B cell (primary cell): ENCODE results near the gene DNAJC4. TPM values are rescaled to one million over a fixed set of nuclear protein-coding genes. Genes with fewer than 3 reads are reported as not detected.

Source experiments
- ATAC-seq: fragments of 200-7000 bp; cut with Tn5 transposase; one replicate; pipeline ENCODE4 v1.10.0; 2021; ENCODE audit warnings: low read depth, mild to moderate bottlenecking, moderate number of reproducible peaks, moderate library complexity
- CTCF ChIA-PET: fragments of 350-600 bp; sonication (Branson Sonifier 250); formaldehyde crosslinking; loops from one replicate; lab custom pipeline; 2021; ENCODE audit warnings: antibody characterized with exemption, inconsistent platforms; lab: Charles Lee
- POLR2A ChIA-PET: fragments of 350-600 bp; sonication (Branson Sonifier 250); formaldehyde crosslinking; loops from one replicate; lab custom pipeline; 2021; ENCODE audit warnings: antibody characterized with exemption; lab: Charles Lee
- DNase-seq: peaks from one replicate; pipeline ENCODE4 v3.0.0; 2013
- H2AFZ ChIP-seq: 2 replicates; pipeline ENCODE4 v1.6.1; 2012; ENCODE audit warnings: mild to moderate bottlenecking, low read depth, low read length; ENCODE audit not compliant: insufficient read depth, poor library complexity, severe bottlenecking
- H3K27ac ChIP-seq, 2 donors: 1 replicate in 1 of 2; 2 replicates in 1 of 2; pipeline ENCODE4 v1.5.1; 2012 to 2013; ENCODE audit warnings: low read length in 2 of 2, mild to moderate bottlenecking in 2 of 2, moderate library complexity in 1 of 2
- H3K27me3 ChIP-seq, 4 experiments: fragments of 200-600 bp in 1 of 4; sonication (generic) in 1 of 4; replicated peaks in 1 of 4; 1 replicate in 2 of 4; 2 replicates in 2 of 4; pipeline versions ENCODE4 v1.6.1 to v1.7.0; 2013 to 2016; ENCODE audit warnings: low read length in 3 of 4, mild to moderate bottlenecking in 2 of 4, mixed read lengths in 1 of 4, moderate library complexity in 1 of 4; ENCODE audit not compliant: insufficient read depth in 4 of 4, control insufficient read depth in 3 of 4; ENCODE audit errors: control extremely low read depth in 1 of 4
- H3K36me3 ChIP-seq, 2 experiments: replicated peaks in 1 of 2; 1 replicate in 1 of 2; 2 replicates in 1 of 2; pipeline versions ENCODE4 v1.6.1 to v1.7.1; 2013; ENCODE audit warnings: low read length in 1 of 2; ENCODE audit not compliant: insufficient read depth in 2 of 2, control insufficient read depth in 1 of 2; ENCODE audit errors: control extremely low read depth in 1 of 2, extremely low read depth in 1 of 2
- H3K4me1 ChIP-seq, 2 donors: fragments of 200-600 bp in 1 of 2; sonication (generic) in 1 of 2; 1 replicate in 1 of 2; 2 replicates in 1 of 2; pipeline versions ENCODE4 v1.5.1 to v1.6.1; 2013 to 2017; ENCODE audit warnings: low read length in 2 of 2; ENCODE audit not compliant: control insufficient read depth in 2 of 2, insufficient read depth in 2 of 2
- H3K4me2 ChIP-seq: replicated peaks from 2 replicates; pipeline ENCODE3; 2012; ENCODE audit warnings: mild to moderate bottlenecking, low read depth, low read length; ENCODE audit not compliant: poor library complexity, severe bottlenecking
- H3K4me3 ChIP-seq, 5 experiments: fragments of 200-600 bp in 1 of 5; sonication (generic) in 1 of 5; 1 replicate in 3 of 5; 2 replicates in 2 of 5; pipeline versions ENCODE4 v1.5.1 to v1.7.0; 2011 to 2016; ENCODE audit warnings: low read length in 4 of 5, mild to moderate bottlenecking in 4 of 5, low read depth in 2 of 5, control low read depth in 1 of 5, moderate library complexity in 1 of 5; ENCODE audit not compliant: insufficient read depth in 1 of 5; ENCODE audit errors: control extremely low read depth in 1 of 5, extremely low read depth in 1 of 5
- H3K79me2 ChIP-seq: fragments of 200-600 bp; sonication (generic); one replicate; pipeline ENCODE4 v1.6.0; 2016; ENCODE audit warnings: low read length; ENCODE audit not compliant: control insufficient read depth, insufficient read depth
- H3K9ac ChIP-seq: fragments of 200-600 bp; sonication (generic); 2 replicates; pipeline ENCODE4 v1.6.1; 2017; ENCODE audit warnings: mild to moderate bottlenecking, low read length, moderate library complexity
- H3K9me3 ChIP-seq, 3 donors: one replicate each; pipeline versions ENCODE4 v1.6.1 to v1.7.1; 2013; ENCODE audit warnings: low read length in 2 of 3; ENCODE audit not compliant: control insufficient read depth in 2 of 3, insufficient read depth in 1 of 3; ENCODE audit errors: control extremely low read depth in 1 of 3
- H4K20me1 ChIP-seq: 2 replicates; pipeline ENCODE4 v1.6.0; 2012; ENCODE audit warnings: mild to moderate bottlenecking, low read length; ENCODE audit not compliant: insufficient read depth, control insufficient read depth, poor library complexity, severe bottlenecking
- H3K27ac Mint-ChIP-seq: one replicate; pipeline ENCODE4 v1.8.0; 2021; ENCODE audit warnings: mixed read lengths
- H3K27me3 Mint-ChIP-seq: one replicate; pipeline ENCODE4 v1.8.0; 2021; ENCODE audit warnings: mixed read lengths
- H3K4me1 Mint-ChIP-seq: one replicate; pipeline ENCODE4 v1.8.0; 2021; ENCODE audit warnings: mixed read lengths
- H3K4me3 Mint-ChIP-seq: one replicate; pipeline ENCODE4 v1.8.0; 2021; ENCODE audit warnings: mixed read lengths
- H3K9me3 Mint-ChIP-seq: one replicate; pipeline ENCODE4 v1.8.0; 2022; ENCODE audit warnings: mixed read lengths; ENCODE audit not compliant: insufficient read depth
- CTCF ChIP-seq: fragments of 200-600 bp; IDR thresholded peaks from one replicate; pipeline ENCODE4 v1.8.0; 2022; ENCODE audit warnings: antibody characterized with exemption, mild to moderate bottlenecking
- EZH2 ChIP-seq: IDR thresholded peaks from 2 replicates; pipeline ENCODE4 v1.6.1; 2012; ENCODE audit warnings: borderline replicate concordance, low read depth, mild to moderate bottlenecking, moderate library complexity, low read length; ENCODE audit not compliant: insufficient read depth, poor library complexity, severe bottlenecking
- WGBS: methylation state at CpG from one replicate; pipeline ENCODE4 v1.1.5; 2013; ENCODE audit warnings: missing lambda C conversion rate; ENCODE audit not compliant: insufficient coverage; 5-methylcytosine and 5-hydroxymethylcytosine counted together
- intact Hi-C: fragments of 100-400 bp; cut with micrococcal nuclease; formaldehyde crosslinking; loops from one replicate; pipeline ENCODE4 v1.10.0; 2022
- polyA plus RNA-seq: library from polyadenylated mRNA; depleted of rRNA; stranded (reverse); fragments of >200 nt; gene quantifications from 2 replicates; pipeline ENCODE4 v1.2.3, GENCODE V29; 2012
- total RNA-seq, 2 donors: library from RNA; stranded (reverse); fragments of 120-200 nt in 1 of 2; gene quantifications; 1 replicate in 1 of 2; 2 replicates in 1 of 2; pipeline versions ENCODE4 v1.2.3 to v1.2.4, GENCODE V29; 2013 to 2022

Gene DNAJC4
- total and polyA plus RNA-seq, 2 donors (not counting 1 experiment from before 2014, with no cell fraction given) = 74.4 to 105 TPM

DNA sequence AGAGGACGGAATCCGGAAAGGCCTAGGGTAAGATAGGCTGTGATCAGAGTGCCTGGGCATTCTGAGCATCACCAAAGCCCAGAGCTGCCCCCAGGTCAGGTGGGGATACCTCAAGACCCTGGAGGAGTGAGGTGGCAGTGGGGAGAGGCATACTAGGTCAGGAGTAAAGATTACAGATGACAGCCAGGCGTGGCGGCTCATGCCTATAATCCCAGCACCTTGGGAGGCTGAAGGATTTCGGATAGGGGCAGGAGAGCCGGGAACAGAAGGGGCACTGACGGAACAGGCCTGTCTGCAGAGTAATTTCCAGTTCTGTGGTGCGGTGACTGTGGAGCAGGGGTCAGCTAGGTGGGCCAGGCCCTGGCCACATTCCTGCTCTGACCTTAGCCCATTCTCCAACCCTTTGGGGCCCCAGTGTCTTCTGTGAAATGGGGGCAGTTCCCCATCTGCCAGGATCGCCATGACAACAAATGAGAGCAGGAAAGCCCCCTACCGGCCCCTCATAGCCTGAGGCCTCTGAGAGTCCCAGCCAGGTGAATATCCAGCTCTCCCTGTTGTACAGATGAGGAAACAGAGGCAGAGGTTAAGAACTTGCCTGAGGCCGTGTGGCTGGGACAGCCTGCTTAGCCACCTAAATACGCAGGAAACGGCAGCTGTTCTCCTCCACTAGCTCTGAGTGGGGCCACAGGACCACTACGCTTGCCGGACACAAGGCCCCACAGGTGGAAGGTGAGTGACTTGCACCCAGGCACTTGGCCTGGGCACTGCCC is 44.9 kb downstream of the DNAJC4 start:
- H3K27me3 Mint-ChIP-seq = no peaks in the 10 kb centered on the region
- WGBS = 96% methylated on average over 12 of the region's 15 CpGs
- Histone ChIP-seq H3K79me2 (no peaks in the 10 kb centered on the region), H3K4me3 (no peak overlapping the region), H4K20me1 (no peaks in the 10 kb centered on the region), H3K4me1 (peaks cover 5 to 14% of the 10 kb centered on the region in 2 donors), H3K27ac (no peak overlapping the region), H3K27me3 (no peaks in the 10 kb centered on the region), H3K9me3 (no peaks in the 10 kb centered on the region), H3K4me2 (no peak overlapping the region), H3K36me3 (peaks cover 0 to 13% of the 10 kb centered on the region in 2 experiments), H3K9ac (no peak overlapping the region), H2AFZ (no peak overlapping the region)
- TF ChIP-seq EZH2 (no peak), CTCF (no peak)
- no peak overlapping the region for H3K4me3 Mint-ChIP-seq
- peaks cover 7% of the 10 kb centered on the region for H3K4me1 Mint-ChIP-seq
- ChIA-PET CTCF (interaction anchor here (1.0 to 2.1 kb wide), 3 partner anchors 9 to 71 kb away, joined by 3 to 8 read pairs (median 4); partner anchors contain the start of genes BAD and CATSPERZ), POLR2A (interaction anchor here (0.7 to 1.2 kb wide), 2 partner anchors 10 to 207 kb away, joined by 3 to 4 read pairs; no protein-coding TSS in a partner anchor)
- ATAC-seq = no peak
- H3K9me3 Mint-ChIP-seq = no peaks in the 10 kb centered on the region
- DNase-seq = no peak
- H3K27ac Mint-ChIP-seq = no peak overlapping the region
- intact Hi-C loops = no loop called here

DNA sequence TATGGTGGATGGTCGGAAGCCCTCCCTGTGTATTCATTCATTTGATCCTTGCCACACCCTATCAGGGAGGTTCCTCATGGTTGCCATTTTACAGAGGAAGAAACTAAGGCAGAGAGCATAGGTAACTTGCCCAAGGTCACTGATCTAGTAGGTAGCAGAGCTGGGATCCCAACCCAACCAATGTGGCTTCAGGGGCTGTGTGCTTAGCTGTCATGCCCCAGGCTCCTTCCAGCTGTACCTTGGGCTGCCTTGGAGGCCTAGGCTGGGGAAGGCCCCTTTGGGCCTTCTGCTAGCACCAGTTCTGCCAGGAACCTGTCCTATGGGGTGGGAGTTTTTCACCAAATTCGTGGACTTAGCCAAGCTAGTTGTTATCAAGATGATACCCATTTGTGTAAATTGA is 45.5 kb downstream of the DNAJC4 start:
- no peak for DNase-seq
- intact Hi-C loops = no loop called here
- no peak overlapping the region for H3K4me3 Mint-ChIP-seq

More for the DNA sequence above, 45.5 kb downstream of the DNAJC4 start:
- TF ChIP-seq CTCF = no peak
- no peak for TF ChIP-seq EZH2
- Histone ChIP-seq H3K9me3 (no peaks in the 10 kb centered on the region), H2AFZ (no peak overlapping the region), H3K4me3 (no peak overlapping the region), H3K79me2 (no peaks in the 10 kb centered on the region), H3K4me2 (no peak overlapping the region), H3K36me3 (peaks cover 0 to 13% of the 10 kb centered on the region in 2 experiments), H3K9ac (no peak overlapping the region), H3K27ac (no peak overlapping the region), H4K20me1 (no peaks in the 10 kb centered on the region), H3K4me1 (peaks cover 5 to 8% of the 10 kb centered on the region in 2 donors), H3K27me3 (no peaks in the 10 kb centered on the region)
- Mint-ChIP-seq H3K27ac (no peak overlapping the region), H3K9me3 (no peaks in the 10 kb centered on the region), H3K27me3 (no peaks in the 10 kb centered on the region), H3K4me1 (peaks cover 4% of the 10 kb centered on the region)
- ChIA-PET CTCF (interaction anchor here (1.1 to 2.1 kb wide), 2 partner anchors 25 to 71 kb away, joined by 4 to 8 read pairs; partner anchors contain the start of gene CATSPERZ), POLR2A (interaction anchor here (1.2 kb wide), 1 partner anchor 9 kb away, joined by 3 read pairs; no protein-coding TSS in a partner anchor)
- 100% methylated on average over 1 of the region's 2 CpGs for WGBS
- ATAC-seq = no peak
